ENCODE data around the gene HIPK2.

Gene HIPK2

DNA sequence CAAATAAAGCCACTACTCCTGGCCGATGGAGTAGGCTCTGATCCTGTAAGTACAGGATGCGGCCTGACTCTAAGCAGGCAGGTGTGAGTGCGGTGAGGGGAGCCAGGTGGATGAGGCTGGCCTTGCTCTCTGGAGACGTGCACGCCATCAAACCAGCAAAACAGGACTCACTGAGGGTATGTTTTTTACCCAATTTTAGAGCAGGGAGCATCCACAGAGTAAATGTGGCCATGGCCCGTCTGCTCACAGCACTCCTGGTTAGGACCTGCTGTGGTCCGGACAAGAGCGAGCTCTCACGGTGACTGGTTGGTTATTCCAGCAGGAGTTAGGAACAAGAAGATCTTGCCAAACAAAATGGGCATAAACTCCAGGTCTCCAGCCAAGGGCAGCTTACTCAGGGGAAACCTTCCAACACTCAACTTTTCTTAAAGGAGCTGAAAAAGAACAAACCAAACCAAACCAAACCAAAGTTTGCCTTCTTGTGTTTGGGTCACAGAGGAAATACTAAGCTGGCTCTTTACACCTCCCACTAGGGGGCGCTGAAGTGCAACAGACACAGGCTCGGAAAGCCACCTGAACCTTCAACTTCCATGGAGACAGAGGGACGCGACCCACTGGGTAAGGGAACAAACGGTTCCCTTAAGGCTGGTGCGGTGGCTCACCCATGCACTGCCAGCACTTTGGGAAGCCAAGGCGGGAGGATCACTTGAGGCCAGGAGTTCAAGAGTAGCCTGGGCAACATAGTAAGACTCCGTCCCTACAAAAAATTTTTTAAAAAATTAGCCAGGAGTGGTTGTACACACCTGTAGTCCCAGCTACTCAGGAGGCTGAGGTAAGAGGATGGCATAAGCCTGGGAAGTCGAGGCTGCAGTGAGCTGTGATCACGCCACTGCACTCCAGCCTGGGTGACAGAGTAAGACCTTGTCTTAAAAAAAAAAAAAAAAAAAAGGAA, 131.9 kb downstream of the HIPK2 start:
- peak; percentile 73 to 87 for DNase-seq

- no peak for DNase-seq
Measured at GRCh38 chr7:139643951-139644585, 133.7 kb downstream of the HIPK2 start.

DNA sequence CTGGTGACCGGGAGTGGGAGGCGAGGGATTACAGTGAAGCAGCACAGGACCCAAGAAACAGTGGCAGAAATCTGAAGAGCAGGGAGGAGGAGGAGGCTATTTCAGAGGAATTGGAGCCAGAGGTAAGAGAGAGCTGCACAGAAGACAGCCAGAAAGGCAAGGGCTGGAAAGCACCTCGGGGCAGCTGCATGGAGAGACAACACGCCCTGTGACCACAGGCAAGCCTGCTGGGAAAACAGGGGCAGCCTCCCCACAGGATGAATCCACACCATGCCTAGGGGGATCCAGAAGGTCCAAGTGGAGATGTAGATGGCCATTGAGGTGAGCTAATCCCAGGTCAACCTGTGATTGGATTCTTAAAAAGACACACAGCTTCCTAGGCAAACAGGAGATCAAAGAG, 135.5 kb downstream of the HIPK2 start:
- DNase-seq = no peak

GRCh38 chr7:139641337-139641992, 136.3 kb downstream of the HIPK2 start:
- DNase-seq = no peak

GRCh38 chr7:139640681-139641080, 137.1 kb downstream of the HIPK2 start:
- no peak for DNase-seq

DNA sequence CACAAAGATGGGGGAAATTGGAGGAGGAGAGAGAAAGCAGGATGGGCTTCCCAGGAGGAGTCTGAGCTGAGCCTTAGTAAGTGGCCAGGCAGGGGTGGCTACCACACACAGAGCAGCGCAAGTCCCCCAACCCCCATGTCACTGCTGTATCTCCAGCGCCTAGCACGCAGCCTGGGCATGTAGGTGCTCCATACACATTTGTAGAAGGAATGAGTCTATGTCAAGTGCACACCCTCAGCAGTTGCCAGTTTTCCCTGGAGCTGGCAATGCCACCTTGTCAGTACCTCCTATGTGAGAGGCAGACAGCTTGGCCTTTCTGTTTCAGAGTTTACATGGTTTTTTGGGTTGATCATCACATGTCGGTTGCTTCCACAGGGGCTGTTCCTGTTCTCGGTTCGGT, 138.2 kb downstream of the HIPK2 start:
- no peak for DNase-seq

DNA sequence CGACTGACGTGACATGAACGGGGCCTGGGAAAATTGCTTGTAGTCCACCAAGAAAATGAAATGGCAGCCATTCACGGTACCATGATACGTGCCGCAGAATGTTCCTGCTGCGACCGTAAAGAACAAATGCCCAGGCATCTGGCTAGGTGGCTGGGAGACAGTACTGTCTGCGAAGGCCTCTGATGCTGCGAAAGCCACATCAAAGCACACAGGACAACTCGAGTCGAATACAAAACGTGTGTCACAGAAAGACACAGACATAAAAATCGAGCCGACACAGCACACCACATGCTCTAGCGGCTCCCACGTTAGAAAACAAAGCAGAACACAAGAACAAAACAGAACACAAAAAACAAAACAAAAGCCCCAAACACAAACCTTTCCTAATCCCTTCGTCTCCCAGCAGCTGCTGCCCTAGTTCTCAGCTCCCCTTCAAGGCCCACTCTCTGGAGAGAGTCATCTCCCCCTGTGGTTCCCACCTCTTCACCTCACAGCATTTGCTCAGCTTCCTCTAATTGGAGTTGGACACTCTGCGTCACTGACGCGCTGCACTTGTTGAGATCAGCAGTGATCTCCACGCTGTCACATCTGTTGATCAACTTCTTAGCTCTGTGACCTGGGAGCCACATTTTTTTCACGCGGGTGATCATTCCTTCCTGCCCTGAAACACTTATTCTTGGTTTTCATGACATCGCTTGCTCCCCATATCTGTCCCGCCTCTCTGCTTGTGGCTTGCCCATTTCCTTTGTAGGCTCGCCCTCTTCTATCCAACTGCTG, 142.1 kb downstream of the HIPK2 start:
- DNase-seq = no peak

GRCh38 chr7:139634087-139634486, 143.7 kb downstream of the HIPK2 start:
- no peak for DNase-seq

DNA sequence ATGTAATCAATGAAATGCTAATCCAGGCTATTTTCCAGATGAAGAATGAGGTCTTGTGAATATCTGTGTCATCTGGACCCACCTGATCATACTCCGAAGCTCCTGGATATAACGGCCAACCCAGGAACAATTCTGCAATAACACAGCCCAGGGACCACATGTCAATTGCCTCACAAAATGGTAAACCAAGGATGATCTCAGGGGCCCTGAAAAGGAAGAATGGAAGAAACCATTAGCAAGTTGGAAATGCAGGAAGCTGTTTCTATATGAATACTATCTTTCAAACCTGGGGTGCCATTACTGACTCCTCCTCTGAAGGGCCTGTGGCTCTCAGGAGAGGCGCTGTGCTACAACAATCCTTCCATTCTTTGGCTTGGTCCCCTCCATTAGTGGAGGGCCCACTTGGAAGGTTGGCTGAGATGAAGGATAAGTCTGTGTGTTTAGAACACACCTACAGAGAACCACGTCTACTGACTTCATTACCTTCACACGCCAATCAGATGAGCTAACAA, 146.2 kb downstream of the HIPK2 start:
- DNase-seq = no peak

DNA sequence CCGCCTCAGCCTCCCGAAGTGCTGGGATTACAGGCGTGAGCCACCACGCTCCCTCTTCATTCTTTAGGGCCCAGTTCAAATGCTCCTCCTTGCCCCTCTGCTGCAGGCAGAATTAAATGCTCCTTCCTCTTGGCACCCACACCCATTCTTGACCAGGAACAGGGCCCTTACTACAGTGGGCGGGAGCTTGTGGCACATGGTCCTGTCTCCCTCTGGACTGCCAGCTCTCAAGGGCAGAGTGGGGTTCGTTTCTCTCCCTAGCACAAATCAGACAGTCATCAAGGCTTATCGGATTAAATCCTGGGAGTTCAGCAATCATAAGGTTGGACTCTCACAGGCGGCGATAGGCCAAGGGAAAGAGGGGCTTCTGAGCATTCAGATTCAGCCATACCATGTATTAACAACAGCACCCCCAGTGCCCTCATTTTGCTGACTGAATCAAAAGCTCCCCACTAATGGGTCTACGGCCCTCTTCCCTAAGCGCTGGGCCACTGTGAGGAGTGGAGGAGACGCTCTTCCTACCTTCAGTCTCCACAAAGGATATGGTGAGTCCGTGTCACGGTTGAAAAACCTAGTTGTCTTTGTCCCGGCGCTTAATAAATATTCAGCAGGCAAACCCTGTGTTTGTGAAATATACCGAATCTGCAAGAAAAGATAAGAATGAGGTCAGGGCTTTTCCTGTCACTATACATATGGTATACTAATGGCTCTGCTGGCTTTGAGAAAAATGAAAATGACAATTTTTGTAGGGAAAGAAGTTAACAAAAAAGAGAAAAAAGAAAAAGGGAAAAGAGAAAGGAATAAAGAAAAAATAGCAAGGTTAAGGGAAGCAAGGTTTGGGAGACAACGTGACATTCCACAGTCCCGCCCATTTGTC, 146.9 kb downstream of the HIPK2 start:
- DNase-seq = no peak

DNA sequence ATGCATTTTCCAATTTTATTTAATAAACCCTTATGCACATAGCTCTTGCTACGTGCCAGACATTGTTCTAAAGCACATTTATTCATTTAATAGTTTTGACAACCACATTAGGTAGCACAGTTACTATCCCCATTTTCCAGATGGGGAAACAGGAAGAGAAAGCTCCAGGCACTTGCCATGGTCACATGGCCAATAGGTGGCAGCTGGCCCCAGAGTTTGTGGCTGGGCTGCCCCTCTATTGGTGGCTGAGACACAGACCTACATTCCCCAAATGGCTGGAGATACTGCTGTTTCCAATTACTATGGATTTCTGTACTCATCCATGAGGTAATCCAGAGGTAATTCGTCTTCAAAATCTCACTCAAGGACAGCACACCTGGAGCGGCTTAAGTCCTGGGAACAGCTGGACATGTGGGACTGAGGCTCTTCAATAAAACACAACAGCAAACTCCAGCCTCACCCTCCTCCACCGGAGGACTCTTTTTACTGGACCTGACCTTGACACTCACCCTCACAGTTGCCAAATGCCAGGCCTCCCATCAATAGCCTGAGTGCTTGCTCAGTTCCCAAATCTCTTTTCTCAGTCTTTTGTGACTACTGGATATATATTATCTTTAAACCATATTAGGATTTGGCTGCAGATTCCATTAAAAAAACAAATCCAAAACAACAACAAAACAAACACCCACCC, 148.3 kb downstream of the HIPK2 start:
- no peak for DNase-seq

- no peak for DNase-seq
Measured at GRCh38 chr7:139627831-139628230, 150.0 kb downstream of the HIPK2 start.

DNA sequence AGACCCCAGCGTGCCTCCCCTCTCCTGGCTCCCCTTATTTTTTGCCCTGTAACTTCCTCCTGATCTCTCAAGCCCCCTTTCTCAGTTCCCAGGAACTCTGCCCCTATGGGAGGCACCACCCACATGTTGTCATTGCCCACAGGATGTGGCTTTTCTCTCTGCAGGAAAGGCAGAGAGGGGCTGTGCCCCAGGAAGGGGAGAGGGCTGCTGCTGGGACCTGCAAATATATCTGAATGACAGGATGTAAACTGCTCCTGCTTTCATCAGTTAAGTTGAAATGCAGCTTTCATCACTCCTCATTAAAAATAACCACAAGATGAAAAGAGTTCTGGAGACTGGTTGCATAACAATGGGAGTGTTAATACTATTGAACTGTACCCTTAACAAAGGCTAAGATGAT, 151.0 kb downstream of the HIPK2 start:
- DNase-seq = no peak

DNA sequence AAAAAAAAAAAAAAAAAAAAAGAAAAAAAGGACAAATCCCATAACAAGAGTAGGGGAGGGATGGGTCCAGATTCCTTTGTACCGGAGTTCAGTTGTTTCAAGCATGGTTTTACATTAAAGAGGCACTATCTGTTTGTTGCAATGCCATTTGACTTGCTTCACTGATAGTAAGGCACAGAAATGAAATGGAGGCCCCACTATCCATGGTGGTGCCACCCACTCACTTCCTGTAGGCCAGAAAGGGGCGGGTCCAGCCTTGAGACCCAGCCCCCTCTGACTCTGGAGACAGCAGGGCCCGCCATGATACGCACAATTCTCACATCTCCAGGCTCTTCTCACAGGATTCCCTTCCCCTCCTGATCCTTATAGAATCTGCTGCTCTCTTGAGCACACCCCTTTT, 154.3 kb downstream of the HIPK2 start:
- DNase-seq = no peak

DNA sequence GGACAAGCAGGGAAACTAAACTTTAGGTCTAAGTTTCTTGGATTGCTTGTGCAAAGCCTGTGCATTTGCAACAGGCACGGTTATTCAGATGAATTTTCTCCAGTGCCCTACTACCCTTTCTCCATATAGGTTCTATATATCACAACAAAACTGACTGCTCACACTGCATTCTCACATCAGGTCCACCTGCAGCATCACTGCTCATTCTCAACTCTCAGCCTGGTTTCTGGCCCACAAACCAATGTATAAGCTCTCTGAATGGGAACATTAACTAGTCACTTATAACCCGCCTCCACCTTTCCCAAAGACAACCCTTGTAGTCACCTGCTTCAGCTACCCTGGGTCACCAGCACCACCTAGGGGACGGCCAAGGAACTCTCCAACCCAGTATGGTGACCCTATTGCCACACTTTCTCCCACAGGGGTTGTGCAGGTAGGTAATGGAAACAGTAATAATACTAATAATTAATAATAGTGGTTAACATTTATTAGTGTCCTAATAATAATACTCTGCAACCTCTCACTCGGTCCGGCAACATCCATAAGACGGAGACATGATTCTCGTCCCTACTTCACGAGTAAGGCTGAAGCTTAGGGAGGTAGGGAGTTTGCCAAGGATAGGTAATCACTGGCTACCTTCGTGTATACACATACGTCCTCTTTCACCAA, 157.0 kb downstream of the HIPK2 start:
- peak in 1 of 2 experiments; percentile 15 for DNase-seq

- no peak for DNase-seq
Measured at GRCh38 chr7:139619367-139619657, 158.5 kb downstream of the HIPK2 start.

- DNase-seq = no peak
Measured at GRCh38 chr7:139618482-139619366, 159.1 kb downstream of the HIPK2 start.

GRCh38 chr7:139617074-139617473, 160.7 kb downstream of the HIPK2 start:
- DNase-seq = no peak

DNA sequence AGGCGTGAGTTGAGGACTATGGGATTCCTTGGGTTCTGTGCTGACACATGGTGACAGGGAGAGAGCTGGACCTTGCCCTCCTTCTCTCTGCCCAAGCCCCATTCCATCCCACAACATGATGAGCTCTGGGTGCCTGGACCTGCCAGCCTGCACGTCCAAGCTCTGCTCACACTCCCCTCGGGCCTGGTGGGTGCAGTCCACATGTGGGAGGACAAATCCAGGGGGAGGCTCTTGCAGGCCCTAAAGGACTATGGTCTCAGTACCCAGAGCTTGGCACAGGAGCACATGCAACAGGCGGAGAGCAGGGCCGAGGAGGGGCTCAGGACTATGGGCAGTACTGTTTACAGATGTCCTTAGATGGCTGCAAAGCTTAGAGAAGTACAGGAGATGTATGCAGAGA, 162.9 kb downstream of the HIPK2 start:
- DNase-seq = no peak

GRCh38 chr7:139613971-139614411, 163.8 kb downstream of the HIPK2 start:
- DNase-seq = no peak
